Esophagus squamous epithelium (tissue), 5 donors: ENCODE results near the gene C13orf42. TPM values are rescaled to one million over a fixed set of nuclear protein-coding genes. Genes with fewer than 3 reads are reported as not detected.

ENCODE experiments used
- DNase-seq: peaks from one replicate; lab custom pipeline; 2025; lab: John Stamatoyannopoulos, UW
- H3K27ac ChIP-seq, 4 donors: fragments of 200-600 bp; sonication (generic); one replicate each; pipeline ENCODE4 v1.5.1; 2016 to 2019; ENCODE audit warnings: mild to moderate bottlenecking in 1 of 4
- H3K27me3 ChIP-seq, 4 donors: fragments of 200-600 bp; sonication (generic); 1 replicate in 3 of 4; 2 replicates in 1 of 4; pipeline versions ENCODE4 v1.5.1 to v1.6.0; 2017 to 2021; ENCODE audit warnings: antibody characterized with exemption in 1 of 4
- H3K36me3 ChIP-seq, 3 donors: fragments of 200-600 bp; sonication (generic); one replicate each; pipeline ENCODE4 v1.5.1; 2016 to 2019
- H3K4me1 ChIP-seq, 3 donors: fragments of 200-600 bp; sonication (generic); one replicate each; pipeline ENCODE4 v1.5.1; 2017 to 2019
- H3K4me3 ChIP-seq, 4 donors: fragments of 200-600 bp; sonication (generic); 1 replicate in 3 of 4; 2 replicates in 1 of 4; pipeline ENCODE4 v1.5.1; 2016 to 2019; ENCODE audit warnings: mild to moderate bottlenecking in 2 of 4, moderate library complexity in 1 of 4
- H3K9me3 ChIP-seq, 3 donors: fragments of 200-600 bp; sonication (generic); one replicate each; pipeline ENCODE4 v1.5.1; 2016 to 2019
- POLR2A ChIP-seq, 4 donors: fragments of 450-650 bp; IDR thresholded peaks; one replicate each; pipeline ENCODE4 v1.6.1; 2017; ENCODE audit warnings: antibody characterized with exemption in 4 of 4, mild to moderate bottlenecking in 4 of 4, moderate library complexity in 3 of 4
- WGBS, 2 donors: methylation state at CpG; one replicate each; pipeline ENCODE4 v1.1.5; 2018; 5-methylcytosine and 5-hydroxymethylcytosine counted together
- intact Hi-C: fragments of 100-400 bp; cut with DNase I; formaldehyde crosslinking; loops from one replicate; pipeline ENCODE4 v1.15.0; 2022
- total RNA-seq, 4 donors: library from RNA; depleted of rRNA; stranded (reverse); fragments of >200 nt; gene quantifications; one replicate each; pipeline ENCODE4 v1.1.0, GENCODE V29; 2016
- TF ChIP-seq, protein P1 (sequence below), 6 experiments: fragments of 450-650 bp in 4 of 6; fragments of 200-600 bp in 2 of 6; sonication (generic) in 2 of 6; IDR thresholded peaks; one replicate each; pipeline ENCODE4 v1.5.1; 2016 to 2019; ENCODE audit warnings: antibody characterized with exemption in 6 of 6, mild to moderate bottlenecking in 4 of 6, moderate library complexity in 4 of 6
- donor health status: DM: yes; HTN: yes; CAD: no.

C13orf42 gene
- total RNA-seq, 4 donors from 2014 or later: not detected

DNA sequence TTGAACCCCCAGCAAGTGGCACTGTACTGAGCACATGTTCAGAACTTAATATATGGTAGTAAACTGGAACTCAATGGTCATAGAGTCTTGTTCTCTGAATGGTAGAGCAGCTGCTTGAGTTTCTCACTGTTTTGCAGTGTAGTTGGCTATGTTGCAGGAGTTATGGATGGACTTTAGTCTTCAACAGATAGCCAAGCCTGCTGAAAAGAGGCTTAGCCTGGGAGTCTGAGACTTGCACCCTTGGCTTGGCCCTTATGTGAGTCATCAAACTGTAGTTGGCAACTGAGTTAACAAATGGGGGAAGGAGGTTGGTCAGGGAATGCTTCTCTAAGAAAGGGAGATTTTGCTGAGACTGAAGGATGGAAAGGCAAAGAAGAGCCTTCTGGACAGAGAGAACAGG, 62.5 kb downstream of the C13orf42 start:
- Histone ChIP-seq H3K4me1 (no peaks in the 10 kb centered on the region), H3K27me3 (no peaks in the 10 kb centered on the region), H3K27ac (no peak overlapping the region), H3K4me3 (no peak overlapping the region), H3K9me3 (no peaks in the 10 kb centered on the region), H3K36me3 (no peaks in the 10 kb centered on the region)
- no peak for TF ChIP-seq POLR2A (IDR thresholded peaks at IDR 0.05)
- TF ChIP-seq, protein P1, sequence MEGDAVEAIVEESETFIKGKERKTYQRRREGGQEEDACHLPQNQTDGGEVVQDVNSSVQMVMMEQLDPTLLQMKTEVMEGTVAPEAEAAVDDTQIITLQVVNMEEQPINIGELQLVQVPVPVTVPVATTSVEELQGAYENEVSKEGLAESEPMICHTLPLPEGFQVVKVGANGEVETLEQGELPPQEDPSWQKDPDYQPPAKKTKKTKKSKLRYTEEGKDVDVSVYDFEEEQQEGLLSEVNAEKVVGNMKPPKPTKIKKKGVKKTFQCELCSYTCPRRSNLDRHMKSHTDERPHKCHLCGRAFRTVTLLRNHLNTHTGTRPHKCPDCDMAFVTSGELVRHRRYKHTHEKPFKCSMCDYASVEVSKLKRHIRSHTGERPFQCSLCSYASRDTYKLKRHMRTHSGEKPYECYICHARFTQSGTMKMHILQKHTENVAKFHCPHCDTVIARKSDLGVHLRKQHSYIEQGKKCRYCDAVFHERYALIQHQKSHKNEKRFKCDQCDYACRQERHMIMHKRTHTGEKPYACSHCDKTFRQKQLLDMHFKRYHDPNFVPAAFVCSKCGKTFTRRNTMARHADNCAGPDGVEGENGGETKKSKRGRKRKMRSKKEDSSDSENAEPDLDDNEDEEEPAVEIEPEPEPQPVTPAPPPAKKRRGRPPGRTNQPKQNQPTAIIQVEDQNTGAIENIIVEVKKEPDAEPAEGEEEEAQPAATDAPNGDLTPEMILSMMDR (IDR thresholded peaks at IDR 0.05): no peak
- DNase-seq: no peak
- intact Hi-C loops: no loop called here

DNA sequence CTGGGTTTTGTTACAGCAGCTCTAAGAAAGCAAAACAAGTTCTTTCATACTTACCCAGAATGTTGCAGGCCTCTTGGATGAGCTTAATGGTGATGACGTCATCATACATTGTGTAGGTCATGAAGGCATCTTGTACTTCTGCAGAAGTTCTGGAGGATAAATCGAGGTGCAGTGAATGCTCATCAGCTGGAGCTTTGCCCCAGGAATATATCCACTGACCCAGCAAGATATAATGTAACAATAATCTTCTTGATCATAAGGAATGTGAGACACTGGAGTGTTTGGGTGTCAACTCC, 63.0 kb downstream of the C13orf42 start:
- intact Hi-C loops: no loop called here
- 69 to 89% methylated on average over 2 of the region's 2 CpGs for WGBS, 2 donors

DNA sequence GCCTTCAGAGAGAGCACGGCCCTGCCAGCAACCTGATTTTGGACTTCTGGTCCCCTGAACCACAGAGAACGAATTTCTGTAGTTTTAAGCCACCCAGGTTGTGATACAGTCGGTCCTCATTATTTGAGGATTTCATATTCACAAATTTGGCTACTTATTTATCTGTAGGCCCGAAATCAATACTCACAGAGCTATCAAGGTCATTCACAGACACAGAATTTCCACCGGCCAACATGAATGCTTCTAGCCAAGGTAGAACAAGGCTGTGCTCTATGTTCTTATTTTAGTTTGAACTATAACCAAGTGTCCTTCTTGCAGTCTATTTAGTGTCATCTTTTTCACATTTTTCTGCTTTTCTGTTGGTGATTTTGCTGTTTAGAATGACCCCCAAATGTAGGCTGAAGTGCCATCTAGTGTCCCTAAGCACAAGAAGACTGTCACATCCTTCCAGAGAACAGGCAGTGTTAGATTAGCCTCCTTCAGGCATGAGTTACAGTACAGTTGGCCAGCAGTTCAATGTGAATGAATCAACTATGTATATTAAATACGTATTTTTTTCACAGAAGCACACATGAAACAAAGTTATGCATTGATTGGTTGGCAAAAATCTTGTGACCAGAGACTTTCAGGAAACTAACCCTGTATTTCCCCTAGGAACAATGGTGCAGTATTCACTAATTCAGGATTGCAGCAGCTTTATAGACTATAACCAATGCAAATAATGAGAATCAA, 63.5 kb downstream of the C13orf42 start:
- no peaks in the 10 kb centered on the region for H3K9me3 ChIP-seq
- H3K27ac ChIP-seq: no peak overlapping the region
- no peaks in the 10 kb centered on the region for H3K27me3 ChIP-seq
- intact Hi-C loops: no loop called here
- DNase-seq: no peak
- 77 to 81% methylated on average over 6 of the region's 6 CpGs for WGBS, 2 donors
- no peaks in the 10 kb centered on the region for H3K36me3 ChIP-seq
- no peak overlapping the region for H3K4me3 ChIP-seq
- H3K4me1 ChIP-seq: no peaks in the 10 kb centered on the region
- TF ChIP-seq, protein P1 (IDR thresholded peaks at IDR 0.05): no peak
- TF ChIP-seq POLR2A (IDR thresholded peaks at IDR 0.05): no peak

More for the DNA sequence above, 63.0 kb downstream of the C13orf42 start:
- Histone ChIP-seq H3K27ac (no peak overlapping the region), H3K9me3 (no peaks in the 10 kb centered on the region), H3K27me3 (no peaks in the 10 kb centered on the region), H3K36me3 (no peaks in the 10 kb centered on the region), H3K4me1 (no peaks in the 10 kb centered on the region), H3K4me3 (no peak overlapping the region)
- TF ChIP-seq POLR2A (IDR thresholded peaks at IDR 0.05): no peak
- TF ChIP-seq, protein P1 (IDR thresholded peaks at IDR 0.05): peak in 1 of 6 experiments; percentile 7
- DNase-seq: no peak

DNA sequence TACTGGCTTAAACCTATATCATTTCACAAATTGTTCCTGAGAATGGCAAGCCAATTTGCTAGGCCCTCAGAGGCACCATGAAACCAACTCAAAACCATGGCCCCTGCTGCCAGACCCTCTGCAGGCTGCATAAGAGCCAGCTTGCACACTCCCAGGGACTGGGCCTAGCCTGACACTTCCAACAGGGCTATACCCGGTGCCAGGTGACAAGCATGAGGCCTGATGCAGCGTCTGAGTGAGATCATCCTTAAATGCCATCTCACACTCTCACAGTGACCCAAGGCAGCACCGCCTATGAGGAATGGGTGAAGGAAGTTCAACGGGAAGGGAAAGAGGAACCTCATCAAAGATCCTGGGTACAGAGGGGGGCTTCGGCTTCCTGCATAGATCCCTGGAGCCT, 65.6 kb downstream of the C13orf42 start:
- no peak overlapping the region for H3K27ac ChIP-seq
- no peak overlapping the region for H3K4me3 ChIP-seq
- 52 to 90% methylated on average over 2 to 3 of the region's 5 CpGs for WGBS, 2 donors
- H3K36me3 ChIP-seq: no peaks in the 10 kb centered on the region
- intact Hi-C loops: no loop called here
- no peaks in the 10 kb centered on the region for H3K4me1 ChIP-seq
- H3K27me3 ChIP-seq: no peaks in the 10 kb centered on the region
- no peak for DNase-seq
- no peaks in the 10 kb centered on the region for H3K9me3 ChIP-seq
- TF ChIP-seq, protein P1 (IDR thresholded peaks at IDR 0.05): no peak
- TF ChIP-seq POLR2A (IDR thresholded peaks at IDR 0.05): no peak

DNA sequence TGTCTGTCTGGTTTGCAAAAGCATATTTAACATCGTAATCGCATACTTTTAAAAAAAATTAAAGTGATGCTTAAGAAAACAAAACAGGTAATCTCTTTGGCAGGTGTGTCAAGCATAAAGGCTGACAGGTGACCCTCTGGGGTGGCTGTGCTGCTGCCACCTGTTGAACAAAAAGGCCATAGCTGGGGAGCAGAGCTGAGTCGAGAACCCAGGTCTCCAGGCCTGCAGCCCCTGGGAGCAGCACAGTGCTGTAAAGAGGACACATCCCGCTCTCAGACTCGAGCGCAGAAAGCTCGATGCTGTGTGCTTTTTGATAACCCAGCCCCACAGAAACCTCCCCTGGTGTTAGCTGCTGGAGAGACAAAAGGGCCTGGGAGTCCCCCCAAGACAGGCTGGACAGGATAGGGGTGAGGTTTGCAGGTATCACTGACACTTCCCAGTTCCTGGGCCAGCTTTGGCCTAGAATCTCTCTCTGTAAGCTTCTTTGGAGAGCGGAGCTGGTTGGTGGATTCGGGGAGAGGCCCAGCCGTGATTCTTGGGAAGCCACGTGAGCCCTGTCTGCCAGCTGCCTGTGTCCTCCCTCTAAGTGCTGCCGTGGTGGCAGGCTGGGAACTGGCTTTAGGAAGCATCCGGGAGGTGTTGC, 66.9 kb downstream of the C13orf42 start:
- H3K27me3 ChIP-seq: no peaks in the 10 kb centered on the region
- WGBS, 2 donors: 80 to 90% methylated on average over 7 to 11 of the region's 13 CpGs
- H3K36me3 ChIP-seq: no peaks in the 10 kb centered on the region
- no peaks in the 10 kb centered on the region for H3K9me3 ChIP-seq
- no peak for DNase-seq
- intact Hi-C loops: no loop called here
- no peak overlapping the region for H3K4me3 ChIP-seq
- H3K4me1 ChIP-seq: no peaks in the 10 kb centered on the region
- no peak for TF ChIP-seq POLR2A (IDR thresholded peaks at IDR 0.05)
- TF ChIP-seq, protein P1 (IDR thresholded peaks at IDR 0.05): no peak
- H3K27ac ChIP-seq: no peak overlapping the region
